Adipose tissue (tissue), 3 donors: ENCODE data around the gene MSRB2. TPM values are rescaled to one million over a fixed set of nuclear protein-coding genes. Genes with fewer than 3 reads are reported as not detected.

ENCODE experiments used
- H3K27ac ChIP-seq: one replicate; pipeline ENCODE4 v1.5.1; 2013; ENCODE audit warnings: low read depth, low read length
- WGBS, 3 donors: extraction: QIAGEN DNeasy Blood & Tissue Kit; methylation state at CpG; one replicate each; pipeline ENCODE4 v1.1.7; 2013; 5-methylcytosine and 5-hydroxymethylcytosine counted together
- polyA plus RNA-seq, 3 donors: library from polyadenylated mRNA; stranded (reverse); fragments of 200-250 nt; gene quantifications; one replicate each; pipeline ENCODE4 v1.2.3, GENCODE V29; 2013
- donor health status: healthy with polysubstance abuse.
- donor health status: Bipolar disorder and iron deficiency.
- donor health status: healthy.

MSRB2 gene
- polyA plus RNA-seq, 3 donors, result 4.7 to 39.4 (median 23.3) TPM

- no peak overlapping the region for H3K27ac ChIP-seq
- WGBS, 3 donors, result 72 to 82% (median 76%) methylated on average over 12 of the region's 12 CpGs
Observed at GRCh38 chr10:23150610-23151009, 55.2 kb downstream of the MSRB2 start.

- no peak overlapping the region for H3K27ac ChIP-seq
- WGBS, 3 donors, result 40 to 82% (median 81%) methylated on average over 7 of the region's 7 CpGs
Observed at GRCh38 chr10:23151071-23151470, 55.7 kb downstream of the MSRB2 start.

GRCh38 chr10:23155169-23155568 lies 59.8 kb downstream of the MSRB2 start:
- 76 to 83% (median 82%) methylated on average over 7 of the region's 7 CpGs for WGBS, 3 donors
- H3K27ac ChIP-seq, result no peak overlapping the region

- H3K27ac ChIP-seq, result no peak overlapping the region
- 59 to 65% (median 65%) methylated on average over 10 of the region's 10 CpGs for WGBS, 3 donors
Observed at GRCh38 chr10:23156447-23157150, 61.2 kb downstream of the MSRB2 start.

GRCh38 chr10:23157239-23157681 lies 61.9 kb downstream of the MSRB2 start:
- no peak overlapping the region for H3K27ac ChIP-seq
- 30 to 61% (median 55%) methylated on average over 14 of the region's 14 CpGs for WGBS, 3 donors

- H3K27ac ChIP-seq, result no peak overlapping the region
- 34 to 47% (median 44%) methylated on average over 12 of the region's 12 CpGs for WGBS, 3 donors
Observed at GRCh38 chr10:23157691-23158369, 62.5 kb downstream of the MSRB2 start.

GRCh38 chr10:23158370-23158769 lies 63.0 kb downstream of the MSRB2 start:
- WGBS, 3 donors, result 0 to 6% (median 3%) methylated on average over 5 of the region's 5 CpGs
- no peak overlapping the region for H3K27ac ChIP-seq

GRCh38 chr10:23171232-23171876 lies 76.0 kb downstream of the MSRB2 start:
- H3K27ac ChIP-seq, result no peak overlapping the region
- WGBS, 3 donors, result 11 to 23% (median 12%) methylated on average over 26 of the region's 26 CpGs

Other genes with a start within 250 kb of the MSRB2 start
- gene ARMC3, start 167.5 kb upstream of the MSRB2 start, polyA plus RNA-seq, result under 1 TPM in 1 of 3 donors, not detected in 2; 0.08 TPM
- gene PTF1A, start 96.7 kb downstream of the MSRB2 start, polyA plus RNA-seq, result 10 to 100 TPM in 1 of 3 donors, not detected in 2; 16.2 TPM
- gene C10orf67, start 249.2 kb downstream of the MSRB2 start, polyA plus RNA-seq, result under 1 TPM in 1 of 3 donors, not detected in 2; 0.45 TPM